Kidney (tissue), 22 donors: ENCODE data around the gene FAM219A. TPM values are rescaled to one million over a fixed set of nuclear protein-coding genes. Genes with fewer than 3 reads are reported as not detected.

Experiments
- DNase-seq, 5 donors: peaks; one replicate each; pipeline ENCODE4 v3.0.0-alpha.2; 2013 to 2020
- FAIRE-seq: peaks from 2 replicates; lab custom pipeline; 2012; peaks lifted over from hg19 to GRCh38; lab: Jason Lieb, UNC
- H3K27ac ChIP-seq, 2 donors: one replicate each; pipeline ENCODE4 v1.7.0; 2013; ENCODE audit warnings: low read depth in 2 of 2, low read length in 2 of 2, inconsistent platforms in 1 of 2
- H3K27me3 ChIP-seq: one replicate; pipeline ENCODE4 v1.7.1; 2013; ENCODE audit warnings: low read length, inconsistent platforms; ENCODE audit not compliant: control insufficient read depth, insufficient read depth
- H3K36me3 ChIP-seq, 3 donors: one replicate each; pipeline versions ENCODE4 v1.7.0 to v1.7.1; 2013; ENCODE audit warnings: low read length in 3 of 3, control low read depth in 1 of 3, inconsistent platforms in 1 of 3; ENCODE audit not compliant: insufficient read depth in 3 of 3, control insufficient read depth in 2 of 3
- H3K4me1 ChIP-seq, 3 donors: one replicate each; pipeline versions ENCODE4 v1.7.0 to v1.7.1; 2013; ENCODE audit warnings: low read length in 3 of 3, inconsistent platforms in 1 of 3, low read depth in 1 of 3; ENCODE audit not compliant: control insufficient read depth in 2 of 3, insufficient read depth in 2 of 3
- H3K4me3 ChIP-seq, 3 donors: one replicate each; pipeline versions ENCODE4 v1.7.0 to v1.8.1; 2013; ENCODE audit warnings: low read length in 3 of 3, control low read depth in 1 of 3, inconsistent platforms in 1 of 3
- H3K9ac ChIP-seq, 3 donors: one replicate each; pipeline versions ENCODE4 v1.7.0 to v1.7.1; 2013; ENCODE audit warnings: low read length in 3 of 3, control low read depth in 1 of 3, inconsistent platforms in 1 of 3
- H3K9me3 ChIP-seq, 3 donors: one replicate each; pipeline versions ENCODE4 v1.7.0 to v1.7.1; 2013; ENCODE audit warnings: low read length in 3 of 3, control low read depth in 1 of 3, inconsistent platforms in 1 of 3; ENCODE audit not compliant: control insufficient read depth in 2 of 3, insufficient read depth in 1 of 3
- CTCF ChIP-seq: IDR thresholded peaks from 3 replicates; pipeline ENCODE4 v1.5.1; 2012; ENCODE audit warnings: mild to moderate bottlenecking, moderate library complexity, borderline replicate concordance; ENCODE audit not compliant: insufficient read depth; ENCODE audit errors: extremely low read depth
- intact Hi-C: fragments of 100-400 bp; cut with DNase I; formaldehyde crosslinking; loops from one replicate; pipeline ENCODE4 v1.11.1; 2022
- long read RNA-seq, 10 donors: library from polyadenylated mRNA in 1 of 10; unstranded in 1 of 10; transcript quantifications; one replicate each; pipeline ENCODE4 v2.0.0 and lab custom pipeline, GENCODE V29; 2021 to 2026
- polyA plus RNA-seq: library from polyadenylated mRNA; stranded (reverse); fragments of 350-450 nt; fragmentation: Illumina TruSeq; extraction: RNeasy Lipid Tissue Mini Kit (QIAGEN cat#74804); gene quantifications from one replicate; pipeline ENCODE4 v1.2.3, GENCODE V29; 2014; ENCODE audit warnings: low read depth, low replicate concordance; ENCODE audit not compliant: insufficient read depth
- total RNA-seq: library from RNA; stranded (reverse); fragmentation: NEBNext Ultra II Directional; extraction: Animal tissue kit (Norgen Biotek cat#: 25700); gene quantifications from one replicate; pipeline ENCODE4 v1.2.1, GENCODE V29; 2021
- donor health status: control.
- donor health status: control.
- donor health status: control.
- donor health status: control.
- donor health status: control.
- donor health status: DM: yes; HTN: yes; CAD: no.
- donor health status: Normal renal cell carcinoma (clear cell type).

The FAM219A gene
- 21.1 TPM for total RNA-seq
- 8.7 TPM for polyA plus RNA-seq
- long read RNA-seq, donor 1, partial matches to known transcripts = 7 of 9 reads
- long read RNA-seq, donor 1, other reads (novel, unspliced or antisense) = 0 of 9 reads
- long read RNA-seq, donor 2, partial matches to known transcripts = 5 of 5 reads
- long read RNA-seq, donor 2, other reads (novel, unspliced or antisense) = 0 of 5 reads
- long read RNA-seq, donor 3, partial matches to known transcripts = 0 of 1 reads
- long read RNA-seq, donor 3, other reads (novel, unspliced or antisense) = 0 of 1 reads
- long read RNA-seq, donor 4, partial matches to known transcripts = 0 of 4 reads
- long read RNA-seq, donor 4, other reads (novel, unspliced or antisense) = 0 of 4 reads
- long read RNA-seq, donor 5 = 0 reads
- long read RNA-seq, donor 6 = 0 reads
- long read RNA-seq, donor 7, partial matches to known transcripts = 2 of 25 reads
- long read RNA-seq, donor 7, other reads (novel, unspliced or antisense) = 20 of 25 reads
- long read RNA-seq, donor 8, partial matches to known transcripts = 0 of 4 reads
- long read RNA-seq, donor 8, other reads (novel, unspliced or antisense) = 0 of 4 reads
- long read RNA-seq, donor 9, partial matches to known transcripts = 0 of 3 reads
- long read RNA-seq, donor 9, other reads (novel, unspliced or antisense) = 0 of 3 reads
- long read RNA-seq, donor 10, partial matches to known transcripts = 0 of 1 reads
- long read RNA-seq, donor 10, other reads (novel, unspliced or antisense) = 0 of 1 reads

DNA sequence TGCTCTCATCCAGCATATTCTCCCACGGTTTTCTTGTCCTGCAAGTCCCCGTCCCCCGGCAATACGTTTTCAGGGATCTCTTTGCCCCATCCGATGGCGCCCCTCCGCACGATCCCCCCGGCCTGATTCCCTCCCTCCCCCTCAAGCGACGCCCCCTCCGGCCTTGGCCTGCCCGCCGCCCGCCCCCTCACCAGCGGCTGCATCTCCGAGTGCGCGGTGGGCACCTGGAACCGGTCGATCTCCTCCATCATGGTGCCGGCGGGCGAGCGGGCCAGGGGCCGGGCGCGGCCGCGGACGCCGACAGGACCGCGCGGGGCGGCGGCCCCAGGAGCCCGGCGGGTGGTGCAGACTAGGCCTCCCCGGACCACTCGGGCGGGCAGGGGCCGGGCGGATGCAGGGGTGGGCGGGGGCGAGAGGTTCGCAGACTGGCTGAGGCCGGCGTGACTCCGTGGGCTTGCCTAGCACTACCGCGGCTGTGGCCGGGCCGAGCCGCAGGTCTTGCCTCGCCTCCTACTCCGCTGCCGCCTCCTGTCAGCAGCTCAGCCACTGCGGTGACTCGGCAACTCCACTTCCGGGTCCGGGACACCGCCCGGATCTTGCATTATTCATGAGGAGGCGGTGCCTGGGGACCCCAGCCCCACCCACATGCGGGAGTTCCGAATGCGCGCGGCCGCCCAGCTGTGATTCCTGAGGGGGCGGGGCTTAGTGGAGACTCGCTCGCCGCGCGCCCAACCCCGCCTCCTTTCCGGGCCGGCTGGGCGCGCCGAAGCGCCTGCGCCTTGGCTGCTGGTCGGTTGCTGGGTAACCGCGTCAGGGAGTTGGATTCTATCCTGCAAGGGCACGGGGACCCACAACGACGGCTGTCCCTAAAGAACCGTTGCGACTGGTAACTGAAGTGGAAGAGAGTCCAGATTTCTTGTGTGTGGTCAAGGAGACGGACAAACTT lies at the start of gene FAM219A, which contains the start of gene DNAI1:
FAM219A (minus strand) TSS at position 558 of the 946 bp plus-strand sequence; CDS start at position 251, 307 bp downstream.
DNAI1 (plus strand) TSS at position 793 of the 946 bp plus-strand sequence. CDS start 201 bp downstream, outside the sequence.
- Histone ChIP-seq H3K4me1 (peaks cover 0 to 11% (median 8%) of the 10 kb centered on the region in 3 donors), H3K27ac (peak within 1 kb of the TSS; percentile 56 to 61), H3K36me3 (no peaks in the 10 kb centered on the region), H3K27me3 (peaks cover 3% of the 10 kb centered on the region), H3K4me3 (peak within 1 kb of the TSS; percentile 75 to 83 (median 79)), H3K9ac (peak within 1 kb of the TSS; percentile 63 to 90 (median 88)), H3K9me3 (no peaks in the 10 kb centered on the region)
- DNase-seq (peak; percentile 99 to 100 (median 99)), FAIRE-seq (peak; percentile 97)
- intact Hi-C loops = no loop called here
- TF ChIP-seq CTCF = no peak

DNA sequence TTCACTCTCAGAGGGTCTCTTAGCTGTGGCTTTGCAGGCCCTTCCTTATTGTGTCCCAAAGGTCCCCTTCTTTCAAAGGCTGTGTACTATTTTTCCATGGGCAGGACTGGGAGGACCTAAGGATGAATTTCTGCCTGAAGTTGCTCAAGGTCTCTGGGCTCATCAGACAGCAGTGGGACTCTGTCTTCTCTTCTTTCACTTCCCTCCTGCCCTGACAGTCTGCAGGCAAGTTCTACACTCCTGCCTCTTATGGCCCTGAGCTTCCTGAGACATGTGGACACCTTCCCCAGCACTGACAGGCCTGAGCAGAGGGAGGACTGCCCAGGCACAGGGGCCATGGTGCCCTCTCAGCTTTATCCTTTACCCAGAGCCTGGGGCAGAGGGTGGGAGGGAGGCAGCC lies 49.6 kb upstream of the FAM219A start:
- Histone ChIP-seq H3K27me3 (no peaks in the 10 kb centered on the region), H3K36me3 (no peaks in the 10 kb centered on the region), H3K4me1 (no peaks in the 10 kb centered on the region), H3K4me3 (no peak overlapping the region), H3K27ac (no peak overlapping the region), H3K9ac (no peak overlapping the region), H3K9me3 (no peaks in the 10 kb centered on the region)
- no peak for FAIRE-seq
- intact Hi-C loops = no loop called here
- no peak for DNase-seq
- TF ChIP-seq CTCF = no peak

DNA sequence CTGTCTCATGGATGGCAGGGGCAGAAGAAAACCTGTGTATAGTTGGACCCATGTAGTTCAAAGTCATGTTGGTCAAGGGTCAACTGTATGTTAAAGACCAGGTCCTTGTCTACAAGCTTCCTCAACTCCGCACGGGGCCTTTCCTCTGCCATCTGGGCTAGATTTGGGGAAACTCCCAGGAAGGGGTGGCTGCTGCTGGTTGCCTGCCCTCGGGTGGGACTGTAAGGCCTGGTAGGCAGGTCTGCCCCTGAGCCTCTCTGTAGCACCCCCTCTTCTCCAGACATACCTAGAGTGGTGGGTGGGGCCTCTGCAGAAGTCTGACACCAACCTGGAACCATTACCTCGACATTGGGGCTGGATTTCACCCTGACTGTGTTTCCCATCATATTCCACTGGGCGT lies 49.2 kb upstream of the FAM219A start:
- Histone ChIP-seq H3K4me1 (no peaks in the 10 kb centered on the region), H3K27ac (no peak overlapping the region), H3K4me3 (no peak overlapping the region), H3K36me3 (no peaks in the 10 kb centered on the region), H3K9me3 (no peaks in the 10 kb centered on the region), H3K27me3 (no peaks in the 10 kb centered on the region), H3K9ac (no peak overlapping the region)
- TF ChIP-seq CTCF = no peak
- FAIRE-seq (no peak), DNase-seq (no peak)
- intact Hi-C loops = no loop called here
